Keratinocyte (primary cell): ENCODE measurements around the gene HYAL2.

Experiments used
- EZH2 ChIP-seq: IDR thresholded peaks from one replicate; pipeline ENCODE4 v1.6.1; 2012; ENCODE audit warnings: inconsistent platforms, mild to moderate bottlenecking, low read length, moderate library complexity
- TF ChIP-seq, protein P1 (sequence below), 3 experiments: IDR thresholded peaks in 1 of 3; conservative IDR thresholded peaks in 1 of 3; optimal IDR thresholded peaks in 1 of 3; 2 replicates in 2 of 3; 3 replicates in 1 of 3; pipeline versions ENCODE3 to v1.5.1; 2011; ENCODE audit warnings: low read length in 3 of 3, mild to moderate bottlenecking in 3 of 3, moderate library complexity in 2 of 3, control low read depth in 1 of 3, inconsistent platforms in 1 of 3; ENCODE audit not compliant: insufficient read depth in 2 of 3; ENCODE audit errors: extremely low read depth in 1 of 3

DNA sequence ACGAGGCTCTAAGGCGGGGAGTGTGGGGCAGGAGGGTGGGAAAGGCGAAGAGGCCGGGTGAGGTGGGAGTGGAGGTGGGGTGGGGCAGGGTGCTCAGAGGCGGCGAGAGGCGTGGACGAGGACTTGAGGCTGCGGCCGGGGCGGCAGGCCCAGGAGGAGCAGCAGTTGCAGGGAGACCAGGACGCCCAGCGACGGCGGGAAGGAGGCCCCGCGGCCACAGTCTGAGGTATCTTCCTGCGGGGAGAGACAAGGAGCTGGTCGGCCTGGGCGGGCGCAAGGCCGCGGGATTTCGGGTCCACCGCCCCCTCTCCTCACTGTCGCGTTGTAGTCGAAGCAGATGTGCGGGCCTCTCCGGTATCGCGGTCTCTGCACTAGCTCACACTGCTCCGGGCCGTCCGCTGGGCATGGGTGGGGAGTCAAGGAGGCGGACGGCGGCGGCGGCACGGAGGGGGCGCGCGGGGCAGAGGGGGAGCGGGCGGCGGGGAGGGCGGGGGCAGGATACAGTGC lies 42.1 kb upstream of the HYAL2 start:
- TF ChIP-seq, protein P1, sequence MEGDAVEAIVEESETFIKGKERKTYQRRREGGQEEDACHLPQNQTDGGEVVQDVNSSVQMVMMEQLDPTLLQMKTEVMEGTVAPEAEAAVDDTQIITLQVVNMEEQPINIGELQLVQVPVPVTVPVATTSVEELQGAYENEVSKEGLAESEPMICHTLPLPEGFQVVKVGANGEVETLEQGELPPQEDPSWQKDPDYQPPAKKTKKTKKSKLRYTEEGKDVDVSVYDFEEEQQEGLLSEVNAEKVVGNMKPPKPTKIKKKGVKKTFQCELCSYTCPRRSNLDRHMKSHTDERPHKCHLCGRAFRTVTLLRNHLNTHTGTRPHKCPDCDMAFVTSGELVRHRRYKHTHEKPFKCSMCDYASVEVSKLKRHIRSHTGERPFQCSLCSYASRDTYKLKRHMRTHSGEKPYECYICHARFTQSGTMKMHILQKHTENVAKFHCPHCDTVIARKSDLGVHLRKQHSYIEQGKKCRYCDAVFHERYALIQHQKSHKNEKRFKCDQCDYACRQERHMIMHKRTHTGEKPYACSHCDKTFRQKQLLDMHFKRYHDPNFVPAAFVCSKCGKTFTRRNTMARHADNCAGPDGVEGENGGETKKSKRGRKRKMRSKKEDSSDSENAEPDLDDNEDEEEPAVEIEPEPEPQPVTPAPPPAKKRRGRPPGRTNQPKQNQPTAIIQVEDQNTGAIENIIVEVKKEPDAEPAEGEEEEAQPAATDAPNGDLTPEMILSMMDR (optimal IDR thresholded peaks at IDR 0.05 in 1 of 3, IDR thresholded peaks at IDR 0.05 in 1 of 3, conservative IDR thresholded peaks at IDR 0.05 in 1 of 3; ENCODE audit: extremely low read depth in 1 of 3, insufficient read depth in 2 of 3, low read length in 3 of 3) = no peak
- no peak for TF ChIP-seq EZH2
